PC-3 (cell line): ENCODE data around the gene TCERG1L.

Experiments
- CTCF ChIP-seq: fragments of 300-600 bp; sonication (generic); conservative IDR thresholded peaks from 2 replicates; pipeline ENCODE4 v1.5.1; 2017; ENCODE audit warnings: antibody characterized with exemption, low read depth, mild to moderate bottlenecking, low read length
- EZH2 ChIP-seq: fragments of 300-600 bp; sonication (generic); IDR thresholded peaks from one replicate; pipeline ENCODE4 v1.6.1; 2017; ENCODE audit warnings: antibody characterized with exemption, mild to moderate bottlenecking, low read length; ENCODE audit not compliant: unreplicated experiment
- EZH2phosphoT487 ChIP-seq: fragments of 300-600 bp; sonication (generic); IDR thresholded peaks from 2 replicates; pipeline ENCODE4 v1.6.1; 2018; ENCODE audit warnings: mild to moderate bottlenecking, antibody characterized with exemption, low read length, borderline replicate concordance

- TF ChIP-seq CTCF (no peak), EZH2phosphoT487 (no peak), EZH2 (no peak)
Measured at GRCh38 chr10:131332821-131333220, 21.3 kb upstream of the TCERG1L start.
